T1000 (cell line): ENCODE data around the gene MAGEB3.
"Not testable (repeated sequence)": the region's sequence is repeated elsewhere in the genome, so short reads cannot be mapped to it uniquely, and the experiment has no call there.

ENCODE experiments used
- DNase-seq: peaks from one replicate; lab custom pipeline; 2025; ENCODE audit warnings: mixed read lengths; lab: John Stamatoyannopoulos, UW

MAGEB3 gene

GRCh38 chrX:30230395-30230794, at the start of gene MAGEB3:
TSS of gene MAGEB3 (plus strand) at chrX:30230657. CDS start at chrX:30235925, 5,268 bp downstream.
- DNase-seq = no peak

GRCh38 chrX:30181353-30181752, 49.1 kb upstream of the MAGEB3 start:
- no peak for DNase-seq

GRCh38 chrX:30183554-30183953, 46.9 kb upstream of the MAGEB3 start:
- DNase-seq = no peak

GRCh38 chrX:30190426-30190825, 40.0 kb upstream of the MAGEB3 start:
- no peak for DNase-seq

- not testable (repeated sequence) for DNase-seq
These were observed 36.5 kb upstream of the MAGEB3 start for GRCh38 chrX:30193910-30194309.

GRCh38 chrX:30196322-30196721, 34.1 kb upstream of the MAGEB3 start:
- DNase-seq = no peak

GRCh38 chrX:30212172-30212571, 18.3 kb upstream of the MAGEB3 start:
- DNase-seq = no peak

- DNase-seq = no peak
These were observed 15.1 kb upstream of the MAGEB3 start, which contains the start of gene MAGEB2 for GRCh38 chrX:30215357-30215843. TSS of gene MAGEB2 (plus strand) at chrX:30215563. CDS start at chrX:30218581, 3,018 bp downstream.

GRCh38 chrX:30217465-30217864, 13.0 kb upstream of the MAGEB3 start:
- no peak for DNase-seq

- DNase-seq = no peak
These were observed 11.1 kb upstream of the MAGEB3 start for GRCh38 chrX:30219372-30219771.

GRCh38 chrX:30220661-30221060, 9.8 kb upstream of the MAGEB3 start:
- no peak for DNase-seq

- DNase-seq = no peak
These were observed 5.9 kb upstream of the MAGEB3 start for GRCh38 chrX:30224536-30224935.

GRCh38 chrX:30228526-30228925, 1.9 kb upstream of the MAGEB3 start:
- no peak for DNase-seq

GRCh38 chrX:30241724-30242415, 11.4 kb downstream of the MAGEB3 start, which contains the start of gene MAGEB4:
TSS of gene MAGEB4 (plus strand) at chrX:30242000. CDS start at chrX:30242136, 136 bp downstream.
- no peak for DNase-seq

GRCh38 chrX:30246769-30247489, 16.5 kb downstream of the MAGEB3 start, which contains the start of gene MAGEB1:
TSS of gene MAGEB1 (plus strand) at chrX:30247146. CDS start at chrX:30250494, 3,348 bp downstream.
- DNase-seq = no peak

- DNase-seq = no peak
These were observed 18.4 kb downstream of the MAGEB3 start for GRCh38 chrX:30248854-30249253.

GRCh38 chrX:30253257-30253656, 22.8 kb downstream of the MAGEB3 start:
- DNase-seq = no peak

GRCh38 chrX:30259927-30260326, 29.5 kb downstream of the MAGEB3 start:
- no peak for DNase-seq

- DNase-seq = no peak
These were observed 30.6 kb downstream of the MAGEB3 start for GRCh38 chrX:30261012-30261411.

- DNase-seq = no peak
These were observed 32.3 kb downstream of the MAGEB3 start for GRCh38 chrX:30262763-30263162.

- no peak for DNase-seq
These were observed 40.2 kb downstream of the MAGEB3 start for GRCh38 chrX:30270639-30271038.

- no peak for DNase-seq
These were observed 45.0 kb downstream of the MAGEB3 start for GRCh38 chrX:30275498-30275897.

- DNase-seq = no peak
These were observed 47.9 kb downstream of the MAGEB3 start for GRCh38 chrX:30278365-30278764.
